HFF-Myc (cell line): ENCODE measurements around the gene ERFE.

Experiments
- DNase-seq: peaks from one replicate; pipeline ENCODE4 v3.0.0-alpha.2; 2011; ENCODE audit warnings: low read depth; ENCODE audit errors: extremely low read depth
- H3K4me3 ChIP-seq: replicated peaks from 2 replicates; pipeline ENCODE4 v1.5.1; 2011; ENCODE audit warnings: low read depth, mild to moderate bottlenecking, control low read depth, low read length
- CTCF ChIP-seq: IDR thresholded peaks from 2 replicates; pipeline ENCODE4 v1.5.1; 2012; ENCODE audit warnings: mild to moderate bottlenecking, low read depth, low read length, control low read depth; ENCODE audit errors: missing control alignments

Gene ERFE

GRCh38 chr2:238145851-238146250 is 12.9 kb upstream of the ERFE start:
- no peak overlapping the region for H3K4me3 ChIP-seq
- DNase-seq = no peak
- no peak for TF ChIP-seq CTCF

GRCh38 chr2:238146884-238147544 is 11.8 kb upstream of the ERFE start:
- TF ChIP-seq CTCF = no peak
- no peak for DNase-seq
- no peak overlapping the region for H3K4me3 ChIP-seq

GRCh38 chr2:238148981-238149380 is 9.8 kb upstream of the ERFE start:
- no peak for DNase-seq
- TF ChIP-seq CTCF = no peak
- H3K4me3 ChIP-seq = no peak overlapping the region

- no peak for TF ChIP-seq CTCF
- no peak overlapping the region for H3K4me3 ChIP-seq
- DNase-seq = no peak
Observed at GRCh38 chr2:238149841-238150572, 8.8 kb upstream of the ERFE start.

- no peak for TF ChIP-seq CTCF
- no peak for DNase-seq
- no peak overlapping the region for H3K4me3 ChIP-seq
Observed at GRCh38 chr2:238150686-238151085, 8.1 kb upstream of the ERFE start.

- DNase-seq = no peak
- H3K4me3 ChIP-seq = no peak overlapping the region
- no peak for TF ChIP-seq CTCF
Observed at GRCh38 chr2:238151205-238151604, 7.6 kb upstream of the ERFE start.
